ENCODE results near the gene MSN. TPM values are rescaled to one million over a fixed set of nuclear protein-coding genes. Genes with fewer than 3 reads are reported as not detected.

Gene MSN
- polyA plus RNA-seq, 10 donors: 118 to 152 (median 138) TPM

DNA sequence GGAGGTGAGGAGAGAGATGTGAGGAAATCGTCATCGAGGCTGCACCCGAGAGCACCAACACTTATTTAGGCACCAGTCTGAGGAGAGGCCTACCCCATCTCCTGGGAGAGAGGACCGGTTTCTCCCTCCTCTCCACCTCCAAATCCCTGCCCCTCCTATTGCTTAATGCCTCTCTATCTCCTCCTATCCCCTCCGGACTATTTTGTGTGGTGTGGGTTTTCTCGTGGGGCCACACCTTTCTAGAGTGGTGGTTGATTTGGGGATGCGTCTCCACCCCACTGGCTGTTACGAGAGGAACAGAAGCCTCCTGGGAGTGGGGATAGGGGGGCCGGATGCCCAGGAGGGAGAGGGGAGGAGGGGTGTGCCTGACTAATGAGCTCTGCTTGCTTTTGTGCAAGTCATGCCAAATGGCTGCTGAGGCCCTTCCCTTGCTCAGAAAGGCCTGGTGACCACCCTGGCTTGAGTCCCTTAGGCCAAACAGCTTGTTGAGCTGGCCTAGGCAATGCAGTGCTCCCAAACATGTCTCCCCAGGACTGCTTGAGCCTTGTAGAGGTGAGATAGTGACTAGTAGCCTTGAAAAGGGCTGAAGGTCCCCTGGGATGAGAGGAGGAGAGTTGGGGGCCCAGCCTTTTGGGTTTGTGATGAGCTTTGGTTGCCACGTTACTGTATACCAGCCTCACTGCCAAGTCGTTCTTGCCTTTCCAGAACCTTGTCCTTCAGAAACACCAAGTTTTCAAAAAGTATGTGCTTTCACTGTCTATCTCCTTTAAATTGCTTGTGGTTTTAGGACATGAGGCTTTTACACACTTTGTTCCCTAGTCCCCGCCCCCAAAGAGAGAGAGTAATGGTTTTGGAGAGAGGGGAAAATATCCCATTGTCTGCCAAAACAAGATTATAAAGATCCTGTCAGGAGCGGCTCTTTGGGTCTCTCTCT lies 1.2 kb downstream of the MSN start:
- DNase-seq: peak; percentile 36 to 68 (median 66)

DNA sequence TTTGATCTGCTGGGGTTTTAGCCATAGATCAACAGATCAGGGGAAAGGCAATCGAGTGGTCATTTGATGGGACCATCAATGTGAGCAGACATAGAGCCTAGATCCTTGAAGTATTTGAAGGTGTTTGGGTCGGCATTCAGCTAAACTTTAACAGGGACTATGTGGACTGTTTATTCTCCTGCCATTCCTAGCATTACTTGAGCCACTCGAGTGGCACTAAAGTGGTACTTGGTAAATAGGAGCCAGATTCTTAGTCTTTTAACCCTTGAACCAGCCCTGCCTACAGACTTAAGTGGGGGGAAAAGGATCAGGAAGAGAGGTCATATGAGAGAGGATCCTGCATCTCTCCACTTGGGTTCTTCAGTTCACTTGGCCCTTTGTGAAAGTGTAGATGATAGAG lies 3.8 kb downstream of the MSN start:
- no peak for DNase-seq

DNA sequence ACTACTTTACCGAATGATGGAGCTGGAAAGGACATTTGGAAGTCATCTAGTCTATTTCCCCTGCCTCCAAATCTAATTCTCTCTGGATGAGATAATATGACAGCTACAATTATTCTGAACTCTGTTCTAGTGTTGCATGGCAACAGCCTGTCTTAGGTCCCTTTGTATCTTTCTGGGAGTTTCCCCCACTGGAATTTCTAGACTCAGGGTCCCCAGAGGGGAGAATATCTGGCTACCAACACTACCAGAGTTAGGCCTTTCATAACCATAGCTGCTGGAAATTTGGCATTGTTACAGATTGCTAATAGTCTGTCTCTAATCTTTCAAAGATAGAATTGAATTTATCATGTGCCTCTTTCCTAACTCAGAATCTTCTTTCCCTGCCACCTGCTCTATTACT lies 4.5 kb downstream of the MSN start:
- DNase-seq: no peak

GRCh38 chrX:65673857-65674203 lies 6.4 kb downstream of the MSN start:
- no peak for DNase-seq

- DNase-seq: no peak
Measured at GRCh38 chrX:65674204-65674893, 6.9 kb downstream of the MSN start.

- DNase-seq: peak in 2 of 3 donors; percentile 53 to 79
Measured at GRCh38 chrX:65677954-65678469, 10.6 kb downstream of the MSN start.

DNA sequence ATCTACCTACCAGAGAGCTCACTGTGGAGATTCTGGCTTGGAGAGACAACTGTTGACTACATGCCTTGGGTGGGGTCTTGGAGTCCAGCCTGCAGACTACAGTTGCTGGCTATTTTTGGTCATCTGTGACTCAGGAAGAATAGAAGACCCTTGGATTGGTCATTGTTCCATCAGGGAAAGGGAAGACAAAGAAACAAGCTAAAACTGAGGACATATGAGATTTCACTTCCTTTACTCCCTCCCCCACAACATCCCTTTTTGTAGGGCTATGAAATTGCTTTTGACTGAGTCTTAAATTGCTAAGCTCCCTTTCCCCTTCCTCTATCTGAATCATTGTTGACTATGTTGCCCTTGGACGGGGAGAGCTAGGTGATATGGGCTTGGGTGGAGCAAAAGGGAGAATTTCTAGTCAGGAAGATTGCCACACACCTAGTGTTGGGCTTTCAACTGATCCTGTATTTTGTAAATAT lies 11.7 kb downstream of the MSN start:
- peak in 2 of 3 donors; percentile 30 to 57 for DNase-seq

GRCh38 chrX:65681810-65682209 lies 14.4 kb downstream of the MSN start:
- DNase-seq: no peak

DNA sequence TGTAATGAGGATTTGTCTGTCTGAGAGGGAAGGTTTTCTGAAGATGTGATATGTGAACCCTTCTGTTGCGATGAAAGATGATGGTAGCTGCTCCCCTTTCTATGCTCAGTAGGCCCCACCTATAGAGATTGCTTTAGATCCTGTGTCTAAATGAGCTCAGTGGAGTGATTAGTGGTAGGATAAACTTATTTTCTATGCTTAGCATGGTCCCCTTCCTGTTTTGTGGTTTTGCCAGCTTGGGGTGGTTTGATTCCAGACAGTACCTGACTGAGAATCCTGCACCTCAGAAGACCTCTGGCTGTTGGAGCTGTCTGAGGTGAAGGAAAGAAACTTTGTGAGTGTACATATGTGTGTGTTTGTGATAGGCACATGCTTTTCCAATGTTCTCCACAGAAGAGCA lies 17.7 kb downstream of the MSN start:
- DNase-seq: no peak

DNA sequence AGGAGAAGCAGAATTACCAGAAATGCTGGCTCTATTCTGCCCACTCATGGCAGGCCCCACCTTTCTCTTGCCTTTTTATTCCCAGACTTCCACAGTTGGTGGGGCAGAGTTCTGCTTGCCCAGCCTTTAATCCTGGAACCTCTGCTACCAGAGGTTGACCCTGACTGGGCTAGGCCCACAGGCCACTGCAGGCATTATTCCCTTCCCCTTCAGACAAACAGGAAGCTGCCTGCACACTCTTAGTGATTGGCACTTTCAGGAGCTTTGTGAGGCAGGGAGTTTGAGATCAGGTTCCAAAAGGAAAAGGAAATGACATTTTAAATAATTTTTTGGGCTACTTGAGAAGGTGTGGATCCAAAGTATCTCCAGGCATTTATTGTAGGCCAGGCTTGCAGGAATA lies 18.8 kb downstream of the MSN start:
- DNase-seq: no peak

DNA sequence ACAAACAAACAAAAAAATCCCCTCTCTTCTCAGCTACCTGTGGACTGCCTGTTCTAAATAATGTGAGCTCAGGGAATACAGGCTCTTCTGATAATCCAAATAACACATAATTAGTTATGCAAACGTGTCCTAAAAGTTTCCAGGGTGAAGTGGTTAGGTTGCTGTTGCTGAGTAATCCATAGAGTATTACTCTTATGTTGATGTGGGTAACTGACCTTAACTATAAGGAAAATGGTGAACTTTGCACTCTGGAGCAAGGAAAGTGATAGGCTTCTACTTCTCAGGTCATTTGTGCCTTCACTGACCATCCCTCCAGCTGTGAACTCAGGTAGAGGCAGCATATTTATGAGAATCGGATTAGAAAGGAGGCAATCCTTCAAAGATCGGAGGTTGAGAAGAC lies 19.9 kb downstream of the MSN start:
- no peak for DNase-seq

DNA sequence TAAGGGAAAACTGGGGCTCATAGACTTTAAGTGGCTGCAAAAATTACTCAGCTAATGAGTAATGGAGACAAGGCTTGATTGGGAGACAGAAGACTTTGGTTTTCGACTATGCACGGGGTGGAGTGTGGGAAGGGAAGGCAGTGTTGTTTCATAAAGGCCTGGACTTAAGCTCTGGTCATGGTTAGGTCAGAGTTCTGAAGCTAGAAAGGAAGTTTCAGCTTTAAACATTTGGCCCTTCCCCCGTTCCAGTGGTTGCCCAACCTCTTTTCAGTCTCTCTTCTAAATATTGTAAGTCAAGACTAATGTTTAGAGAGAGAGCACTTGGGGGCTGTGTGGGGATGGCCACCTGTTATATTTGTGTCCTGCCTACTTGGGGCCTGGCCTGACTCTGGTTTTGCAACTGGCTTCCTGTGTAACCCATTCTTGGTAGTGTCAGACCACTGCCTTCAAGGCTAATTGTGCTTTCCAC lies 21.0 kb downstream of the MSN start:
- DNase-seq: no peak

DNA sequence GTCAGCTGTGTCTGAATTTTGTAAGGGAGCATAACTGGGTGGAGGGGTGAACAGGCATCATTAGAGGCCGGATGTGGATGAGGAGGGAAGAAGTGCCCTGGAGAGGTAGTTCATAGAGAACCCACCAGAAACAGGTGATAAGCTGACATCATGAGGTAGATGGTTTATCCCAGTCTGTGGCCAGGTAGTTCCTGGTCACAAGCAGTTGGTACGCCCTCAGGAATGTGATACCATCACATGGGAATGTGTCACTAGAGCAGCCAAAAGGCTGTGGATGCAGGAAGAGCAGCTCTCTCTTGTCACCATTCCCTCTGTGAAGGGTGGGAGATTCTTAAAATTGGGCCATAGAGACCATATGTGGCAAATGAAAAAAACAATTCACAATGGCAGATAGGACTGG lies 21.9 kb downstream of the MSN start:
- no peak for DNase-seq

GRCh38 chrX:65690057-65690855 lies 22.8 kb downstream of the MSN start:
- peak in 1 of 3 donors; percentile 36 for DNase-seq

DNA sequence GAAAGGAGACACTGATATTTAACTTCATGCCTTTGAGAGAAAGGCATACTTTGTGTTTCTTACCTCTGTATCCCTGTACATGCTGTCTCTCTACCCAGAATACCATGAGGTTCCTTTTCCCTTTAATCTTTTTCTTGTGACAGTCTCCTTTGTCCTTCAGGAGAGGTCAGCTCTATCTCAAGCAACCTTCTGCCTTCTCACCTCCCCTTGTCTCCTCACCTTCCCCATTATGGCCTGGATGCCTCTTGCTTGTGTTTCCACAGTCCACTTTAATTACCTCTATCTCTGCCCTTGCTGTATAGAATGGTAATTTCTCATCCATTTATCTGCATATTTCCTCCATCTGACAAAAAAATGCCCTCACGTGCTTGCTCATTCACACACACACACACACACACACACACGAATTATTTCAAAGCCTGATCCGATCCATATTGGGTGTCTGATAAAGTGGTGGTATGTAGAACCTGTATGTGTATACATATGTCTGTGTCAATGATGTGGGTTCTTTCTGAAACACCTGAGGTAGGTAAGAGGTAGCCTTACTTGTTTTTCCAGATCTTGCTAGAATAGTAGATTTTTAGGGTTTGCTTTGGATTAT lies 28.5 kb downstream of the MSN start:
- no peak for DNase-seq

GRCh38 chrX:65696613-65697012 lies 29.2 kb downstream of the MSN start:
- DNase-seq: no peak

DNA sequence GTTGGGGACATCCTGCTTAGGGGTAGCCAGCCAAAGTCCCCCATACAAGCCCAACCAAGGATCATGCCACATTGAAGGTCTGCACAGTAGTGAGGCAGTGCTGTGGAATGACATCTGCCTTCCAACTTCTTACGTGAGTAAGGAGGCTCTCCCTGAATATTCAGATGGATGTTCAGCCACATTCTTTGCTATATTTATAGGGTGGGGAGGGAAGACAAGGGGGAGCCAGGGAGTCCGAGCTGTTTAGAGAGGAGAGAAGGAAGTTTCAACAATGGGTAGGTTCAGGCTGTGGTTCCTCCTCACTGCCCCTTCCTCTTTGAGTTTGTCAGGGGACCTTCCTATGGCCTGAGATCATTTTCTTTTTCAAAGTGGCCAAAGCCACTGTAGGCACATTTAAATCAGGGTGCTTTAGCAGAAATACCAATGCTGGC lies 29.8 kb downstream of the MSN start:
- DNase-seq: peak in 1 of 3 donors; percentile 70

DNA sequence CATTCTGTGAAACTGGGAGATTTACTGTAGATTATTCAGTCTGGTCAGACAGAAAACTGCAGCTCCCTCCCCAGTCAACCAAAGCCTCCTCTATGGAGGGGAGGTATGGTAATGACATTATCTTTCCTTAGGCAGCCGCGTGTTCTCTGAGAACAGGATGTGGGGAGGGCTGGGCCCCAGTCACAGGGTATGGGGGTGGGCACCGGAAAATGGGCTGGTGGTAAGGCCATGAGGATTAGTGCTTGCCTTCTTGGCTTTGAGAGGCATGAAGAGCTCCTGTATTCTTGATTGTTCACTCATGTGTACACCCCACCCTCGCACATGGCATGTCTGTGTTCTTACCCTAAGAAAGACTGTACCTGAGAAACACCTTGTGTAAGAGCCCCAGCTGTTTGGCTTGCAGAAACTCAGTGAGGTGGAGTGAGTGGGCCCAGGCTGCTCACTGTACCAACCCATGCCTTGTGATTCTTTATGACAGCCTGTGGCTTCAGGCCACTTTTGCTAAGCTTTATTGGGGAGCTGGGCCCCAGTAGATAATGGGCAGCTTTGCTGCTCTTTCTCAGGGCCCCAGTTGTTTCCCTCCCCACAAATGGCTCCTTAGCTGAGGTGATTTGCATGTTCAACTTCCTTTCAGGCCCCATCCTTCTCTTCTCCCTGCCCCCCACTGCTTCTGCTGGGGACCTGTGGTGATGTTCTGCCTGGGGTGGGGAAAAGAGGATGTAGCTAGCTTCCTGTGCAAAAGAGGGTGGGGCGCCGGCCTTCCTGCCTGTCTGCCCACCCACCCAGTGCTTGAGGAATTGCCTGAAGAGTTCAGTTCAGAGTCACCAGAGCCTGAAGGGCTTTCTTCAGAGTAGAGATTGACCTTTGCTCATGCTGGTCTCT lies 30.7 kb downstream of the MSN start:
- peak in 1 of 3 donors; percentile 39 for DNase-seq

GRCh38 chrX:65702956-65703355 lies 35.5 kb downstream of the MSN start:
- DNase-seq: no peak

DNA sequence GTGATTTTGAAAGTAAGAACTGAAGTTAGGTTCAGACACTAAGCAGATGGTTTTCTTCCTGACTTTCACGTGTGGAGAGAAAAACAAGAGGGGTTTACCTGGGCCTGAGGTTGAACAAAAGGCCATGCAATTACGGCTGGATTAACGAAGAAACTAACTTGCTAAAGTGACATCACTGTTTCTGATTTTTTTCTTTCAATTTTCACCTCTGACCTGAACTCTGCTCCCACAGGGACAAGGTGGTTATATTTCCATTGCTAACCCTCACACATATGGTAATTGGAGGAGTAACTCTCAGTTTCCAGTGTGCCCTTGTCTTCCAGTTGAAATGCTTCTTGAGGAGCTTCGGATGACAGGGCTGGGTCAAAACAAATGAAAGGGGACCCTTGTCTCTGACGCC lies 38.0 kb downstream of the MSN start:
- DNase-seq: no peak
